IMR-90 (cell line): ENCODE data around the gene C16orf74. TPM values are rescaled to one million over a fixed set of nuclear protein-coding genes. Genes with fewer than 3 reads are reported as not detected.

Experiments used
- ATAC-seq: fragments of 200-7000 bp; cut with Tn5 transposase; 2 replicates; pipeline ENCODE4 v1.9.1; 2020; ENCODE audit warnings: low read depth, mild to moderate bottlenecking, moderate library complexity
- BruUV-seq: library from RNA; stranded (reverse); fragments of 400-500 nt; replicated peaks from 2 replicates; lab custom pipeline; 2021; lab: Mats Ljungman, UMichigan
- CTCF ChIA-PET: fragments of 300-600 bp; formaldehyde crosslinking; extraction: SDS; loops from one replicate; lab custom pipeline; 2021; ENCODE audit warnings: antibody characterized with exemption; lab: Yijun Ruan, JAX
- POLR2A ChIA-PET: fragments of 300-600 bp; sonication (Branson Sonifier 250); formaldehyde crosslinking; loops from one replicate; lab custom pipeline; 2022; ENCODE audit warnings: antibody characterized with exemption; ENCODE audit not compliant: unreplicated experiment; lab: Charles Lee
- DNase-seq: peaks from one replicate; pipeline ENCODE4 v3.0.0; 2013
- H2AFZ ChIP-seq: replicated peaks from 2 replicates; pipeline ENCODE3; 2013; ENCODE audit warnings: low read length, mild to moderate bottlenecking; ENCODE audit not compliant: poor library complexity
- H2AK5ac ChIP-seq: 2 replicates; pipeline ENCODE4 v1.6.1; 2013; ENCODE audit warnings: low read depth, low read length, inconsistent platforms
- H2AK9ac ChIP-seq: replicated peaks from 2 replicates; pipeline ENCODE3; 2013; ENCODE audit warnings: mild to moderate bottlenecking, low read depth, low read length, moderate library complexity; ENCODE audit not compliant: poor library complexity
- H2BK120ac ChIP-seq: 2 replicates; pipeline ENCODE4 v1.6.1; 2013; ENCODE audit warnings: low read depth, low read length, inconsistent platforms
- H2BK15ac ChIP-seq: 3 replicates; pipeline ENCODE4 v1.6.1; 2013; ENCODE audit warnings: low read depth, low read length, inconsistent platforms
- H2BK20ac ChIP-seq: 2 replicates; pipeline ENCODE4 v1.6.1; 2013; ENCODE audit warnings: low read depth, mild to moderate bottlenecking, inconsistent platforms, low read length, moderate library complexity
- H2BK5ac ChIP-seq: 2 replicates; pipeline ENCODE4 v1.6.1; 2013; ENCODE audit warnings: mild to moderate bottlenecking, low read depth, low read length, inconsistent platforms; ENCODE audit not compliant: poor library complexity, severe bottlenecking
- H3K14ac ChIP-seq: replicated peaks from 2 replicates; pipeline ENCODE4 v1.6.1; 2013; ENCODE audit warnings: low read depth, low read length, inconsistent platforms
- H3K18ac ChIP-seq: 2 replicates; pipeline ENCODE4 v1.6.1; 2013; ENCODE audit warnings: low read depth, low read length, control low read depth
- H3K23ac ChIP-seq: 2 replicates; pipeline ENCODE4 v1.6.1; 2013; ENCODE audit warnings: low read depth, low read length, inconsistent platforms
- H3K27ac ChIP-seq: 2 replicates; pipeline ENCODE4 v1.5.1; 2013; ENCODE audit warnings: mild to moderate bottlenecking, control low read depth, low read length; ENCODE audit not compliant: insufficient read depth
- H3K27me3 ChIP-seq: 2 replicates; pipeline ENCODE4 v1.6.1; 2013; ENCODE audit warnings: low read length; ENCODE audit not compliant: control insufficient read depth, insufficient read depth
- H3K36me3 ChIP-seq: 2 replicates; pipeline ENCODE4 v1.6.1; 2013; ENCODE audit warnings: low read length, mixed read lengths; ENCODE audit not compliant: control insufficient read depth, insufficient read depth
- H3K4ac ChIP-seq: 2 replicates; pipeline ENCODE4 v1.6.1; 2013; ENCODE audit warnings: low read depth, low read length, inconsistent platforms
- H3K4me1 ChIP-seq: 2 replicates; pipeline ENCODE4 v1.6.1; 2013; ENCODE audit warnings: low read length, mixed read lengths; ENCODE audit not compliant: control insufficient read depth, insufficient read depth
- H3K4me2 ChIP-seq: 2 replicates; pipeline ENCODE4 v1.6.1; 2013; ENCODE audit warnings: low read depth, mild to moderate bottlenecking, control low read depth, low read length, moderate library complexity
- H3K4me3 ChIP-seq: 2 replicates; pipeline ENCODE4 v1.5.1; 2013; ENCODE audit warnings: low read depth, mild to moderate bottlenecking, control low read depth, low read length, moderate library complexity; ENCODE audit not compliant: insufficient read depth
- H3K56ac ChIP-seq: 2 replicates; pipeline ENCODE4 v1.6.1; 2013; ENCODE audit warnings: low read length, inconsistent platforms; ENCODE audit not compliant: insufficient read depth; ENCODE audit errors: extremely low read depth
- H3K79me1 ChIP-seq, 2 experiments: 2 replicates each; pipeline ENCODE4 v1.6.1; 2013; ENCODE audit warnings: low read length in 2 of 2, inconsistent platforms in 1 of 2, low read depth in 1 of 2
- H3K9ac ChIP-seq: 2 replicates; pipeline ENCODE4 v1.6.1; 2013; ENCODE audit warnings: low read depth, low read length, control low read depth
- H3K9me1 ChIP-seq: 2 replicates; pipeline ENCODE4 v1.6.1; 2013; ENCODE audit warnings: low read length, inconsistent platforms; ENCODE audit not compliant: insufficient read depth
- H3K9me3 ChIP-seq: 2 replicates; pipeline ENCODE4 v1.6.1; 2013; ENCODE audit warnings: low read length; ENCODE audit not compliant: control insufficient read depth, insufficient read depth
- H4K20me1 ChIP-seq: 2 replicates; pipeline ENCODE4 v1.6.1; 2013; ENCODE audit warnings: low read length, inconsistent platforms; ENCODE audit not compliant: insufficient read depth
- H4K5ac ChIP-seq: 2 replicates; pipeline ENCODE4 v1.6.1; 2013; ENCODE audit warnings: mild to moderate bottlenecking, low read depth, low read length, control low read depth
- H4K8ac ChIP-seq, 2 experiments: 2 replicates each; pipeline ENCODE4 v1.6.1; 2013; ENCODE audit warnings: low read depth in 2 of 2, low read length in 2 of 2, control low read depth in 1 of 2, inconsistent platforms in 1 of 2
- H4K91ac ChIP-seq: 2 replicates; pipeline ENCODE4 v1.6.1; 2013; ENCODE audit warnings: low read depth, low read length, inconsistent platforms; ENCODE audit not compliant: insufficient read depth
- CEBPB ChIP-seq: IDR thresholded peaks from 2 replicates; pipeline ENCODE4 v1.6.1; 2012; ENCODE audit warnings: low read depth, low read length, improper control_type of control experiment
- CTCF ChIP-seq: conservative IDR thresholded peaks from 2 replicates; pipeline ENCODE4 v1.5.1; 2012; ENCODE audit warnings: mild to moderate bottlenecking, low read depth, low read length, improper control_type of control experiment
- MXI1 ChIP-seq: IDR thresholded peaks from 2 replicates; pipeline ENCODE4 v1.6.1; 2012; ENCODE audit warnings: low read depth, mild to moderate bottlenecking, low read length, moderate library complexity, borderline replicate concordance
- NFE2L2 ChIP-seq: fragments of 150-350 bp; IDR thresholded peaks from 2 replicates; pipeline ENCODE4 v1.6.1; 2016; ENCODE audit warnings: low read depth, mild to moderate bottlenecking, low read length
- POLR2A ChIP-seq: IDR thresholded peaks from 2 replicates; pipeline ENCODE4 v1.6.1; 2012; ENCODE audit warnings: mild to moderate bottlenecking, low read depth, low read length
- RAD21 ChIP-seq: IDR thresholded peaks from 2 replicates; pipeline ENCODE4 v1.6.1; 2012; ENCODE audit warnings: low read length, improper control_type of control experiment
- RCOR1 ChIP-seq: IDR thresholded peaks from 2 replicates; pipeline ENCODE4 v1.6.1; 2012; ENCODE audit warnings: mild to moderate bottlenecking, low read length, improper control_type of control experiment; ENCODE audit not compliant: insufficient replicate concordance
- RFX5 ChIP-seq: IDR thresholded peaks from 2 replicates; pipeline ENCODE4 v1.8.0; 2012; ENCODE audit warnings: low read depth, mild to moderate bottlenecking, low read length, moderate library complexity
- SMC3 ChIP-seq: fragments of 150-350 bp; IDR thresholded peaks from 2 replicates; pipeline ENCODE4 v1.6.1; 2016; ENCODE audit warnings: low read depth, mild to moderate bottlenecking, antibody characterized with exemption, low read length, moderate library complexity
- USF2 ChIP-seq: fragments of 150-350 bp; IDR thresholded peaks from 2 replicates; pipeline ENCODE4 v1.6.1; 2017; ENCODE audit warnings: mild to moderate bottlenecking, antibody characterized with exemption, low read length, low read depth
- WGBS, 2 experiments: methylation state at CpG; one replicate each; pipeline versions ENCODE4 v1.1.5 to v1.1.7; 2013; ENCODE audit warnings: missing lambda C conversion rate in 2 of 2; ENCODE audit not compliant: insufficient read length in 1 of 2; ENCODE audit errors: extremely low coverage in 2 of 2; 5-methylcytosine and 5-hydroxymethylcytosine counted together
- dilution Hi-C: fragments of 300-500 bp; cut with HindIII; formaldehyde crosslinking; loops from one replicate; pipeline ENCODE4 v1.14.3; 2018; ENCODE audit warnings: low sequenced_read_pairs; ENCODE audit not compliant: unreplicated experiment
- in situ Hi-C: fragments of 300-500 bp; cut with MboI; formaldehyde crosslinking; loops from 3 replicates; pipeline ENCODE4 v1.14.3; 2019; ENCODE audit warnings: low sequenced_read_pairs, inconsistent platforms, mixed read lengths
- intact Hi-C: fragments of 100-400 bp; cut with micrococcal nuclease; formaldehyde crosslinking; loops from 2 replicates; pipeline ENCODE4 v1.10.0; 2022
- polyA plus RNA-seq, 3 experiments: library from polyadenylated mRNA; depleted of rRNA; stranded (reverse); fragments of >200 nt; gene quantifications; 2 replicates each; pipeline ENCODE4 v1.2.3, GENCODE V29; 2012; ENCODE audit warnings: low replicate concordance in 1 of 3
- total RNA-seq: library from RNA; depleted of rRNA; stranded (reverse); fragments of >200 nt; gene quantifications from 2 replicates; pipeline ENCODE4 v1.2.3, GENCODE V29; 2012

Gene C16orf74
- total and polyA plus RNA-seq, 2 of the 4 experiments (the other 2 are of a cell fraction): 4.5 to 12.2 TPM

GRCh38 chr16:85765767-85766166 is 14.9 kb upstream of the C16orf74 start:
- Histone ChIP-seq H3K23ac (no peak overlapping the region), H3K27ac (no peak overlapping the region), H4K8ac (0 out of 4 replicates have a peak overlapping the region, but pooled peaks of 1 of the 2 experiments have one; percentile 34), H4K5ac (no peak overlapping the region), H3K14ac (no peak overlapping the region), H2BK20ac (no peak overlapping the region), H2AK5ac (peak overlapping the region; percentile 5), H2AFZ (no peak overlapping the region), H3K4me3 (no peak overlapping the region), H2BK120ac (peak overlapping the region; percentile 42; the same call in 1 of the 2 replicates), H3K27me3 (no peaks in the 10 kb centered on the region; the same call in 1 of the 2 replicates), H3K18ac (no peak overlapping the region), H3K9me1 (peaks cover 16% of the 10 kb centered on the region), H4K20me1 (no peaks in the 10 kb centered on the region), H3K56ac (no peak overlapping the region), H4K91ac (no peak overlapping the region), H3K9ac (no peak overlapping the region), H3K4me1 (peaks cover 10% of the 10 kb centered on the region), H2AK9ac (no peak overlapping the region), H2BK15ac (no peak overlapping the region; the same call in 2 of the 3 replicates), H3K4ac (peak overlapping the region; percentile 15; the same call in 1 of the 2 replicates), H3K79me1 (peaks cover 0 to 10% of the 10 kb centered on the region in 2 experiments; a peak in 1 of 4 replicates), H3K36me3 (peaks cover 1% of the 10 kb centered on the region), H2BK5ac (no peak overlapping the region), H3K4me2 (no peak overlapping the region), H3K9me3 (no peaks in the 10 kb centered on the region)
- no peak for TF ChIP-seq CEBPB
- no peak for TF ChIP-seq POLR2A
- TF ChIP-seq RCOR1: no peak
- no peak for TF ChIP-seq SMC3
- no peak for TF ChIP-seq RAD21
- no peak for TF ChIP-seq USF2
- TF ChIP-seq RFX5: no peak
- TF ChIP-seq NFE2L2: no peak
- TF ChIP-seq CTCF: no peak
- TF ChIP-seq MXI1: no peak
- POLR2A ChIA-PET: no interaction called here
- 100% methylated on average over 2 of the region's 8 CpGs; no CpG with 5 or more reads in 1 of the 2 experiments for WGBS, 2 experiments
- DNase-seq: no peak
- ATAC-seq: no peak
- CTCF ChIA-PET: no interaction called here
- intact Hi-C loops: no loop called here
- dilution Hi-C loops: no loop called here
- in situ Hi-C loops: no loop called here
- BruUV-seq: no TSS peak
